ENCODE measurements around the gene NELL1. TPM values are rescaled to one million over a fixed set of nuclear protein-coding genes. Genes with fewer than 3 reads are reported as not detected.
"Not testable (repeated sequence)": the region's sequence is repeated elsewhere in the genome, so short reads cannot be mapped to it uniquely, and the experiment has no call there.

Gene NELL1
- total RNA-seq, 2 experiments from 2014 or later, result not detected

DNA sequence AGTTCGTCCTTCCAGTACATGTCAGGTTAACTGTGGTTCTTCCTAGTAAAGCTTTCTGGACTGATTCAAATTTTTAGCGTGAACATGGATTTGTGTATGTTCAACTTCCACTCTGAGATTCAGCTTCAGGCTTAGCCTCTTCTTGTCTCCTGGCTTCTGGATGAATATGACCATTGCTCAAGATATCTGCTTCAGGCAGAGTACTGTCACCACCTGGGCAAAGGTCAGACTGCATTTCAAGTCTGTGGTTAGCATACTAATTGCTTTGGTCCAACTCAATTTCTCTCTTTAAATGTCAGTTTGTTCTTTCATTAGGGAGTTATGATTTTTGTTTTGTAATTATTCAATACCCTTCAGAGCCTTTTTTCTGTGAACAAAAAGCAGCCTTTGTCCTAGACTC lies 440.0 kb downstream of the NELL1 start:
- ATAC-seq (no peak), DNase-seq (no peak)
- Mint-ChIP-seq H3K9me3 (ENCODE audit: low read depth) (peaks cover 12% of the 10 kb centered on the region), H3K27me3 (no peaks in the 10 kb centered on the region), H3K4me3 (no peak overlapping the region), H3K27ac (no peak overlapping the region), H3K4me1 (no peaks in the 10 kb centered on the region), H3K36me3 (no peaks in the 10 kb centered on the region)
- CTCF ChIA-PET, result no interaction called here

DNA sequence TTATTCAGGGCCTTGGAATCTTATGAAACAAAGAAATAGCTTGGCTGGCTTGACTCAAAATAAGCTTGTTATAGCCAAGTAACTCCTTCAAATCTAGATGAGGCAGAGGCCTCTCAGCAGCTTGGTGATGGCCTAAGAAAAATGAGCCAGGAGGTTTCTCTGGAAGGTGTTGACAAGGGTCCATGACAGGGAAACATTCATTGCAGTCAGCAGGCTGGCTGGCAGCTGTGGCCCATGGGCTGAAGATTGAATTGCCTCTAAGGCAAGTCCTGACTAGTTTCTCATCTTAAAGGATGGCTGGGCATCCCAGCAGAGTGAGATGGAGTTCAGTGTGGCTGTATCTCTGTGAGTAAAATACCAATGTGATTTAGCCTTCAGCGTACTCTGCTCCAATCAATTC lies 441.0 kb downstream of the NELL1 start:
- CTCF ChIA-PET, result no interaction called here
- no peaks in the 10 kb centered on the region for H3K27me3 Mint-ChIP-seq
- no peak overlapping the region for H3K27ac Mint-ChIP-seq
- H3K9me3 Mint-ChIP-seq (ENCODE audit: low read depth), result peaks cover 7% of the 10 kb centered on the region
- DNase-seq (no peak), ATAC-seq (no peak)
- no peaks in the 10 kb centered on the region for H3K36me3 Mint-ChIP-seq
- H3K4me3 Mint-ChIP-seq, result no peak overlapping the region
- no peaks in the 10 kb centered on the region for H3K4me1 Mint-ChIP-seq

DNA sequence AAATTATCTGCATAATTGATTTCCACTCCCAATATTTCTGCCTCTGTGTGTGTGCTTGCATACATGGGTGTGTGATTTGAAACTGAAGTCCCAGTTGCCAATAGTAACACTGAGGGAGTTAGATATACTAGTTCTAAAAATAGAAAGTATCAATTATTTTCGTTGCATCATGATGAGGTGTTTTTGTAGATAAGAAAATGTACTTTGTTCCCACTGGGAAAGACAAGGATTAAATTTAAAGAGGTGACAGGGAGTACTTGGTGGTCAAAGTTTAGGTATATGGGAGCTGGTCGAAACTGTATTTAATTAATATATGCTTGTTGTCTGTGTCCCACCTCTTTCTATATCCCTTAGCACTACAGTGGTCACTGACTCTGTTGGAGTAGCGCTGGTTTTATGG lies 444.5 kb downstream of the NELL1 start:
- no peaks in the 10 kb centered on the region for H3K4me1 Mint-ChIP-seq

DNA sequence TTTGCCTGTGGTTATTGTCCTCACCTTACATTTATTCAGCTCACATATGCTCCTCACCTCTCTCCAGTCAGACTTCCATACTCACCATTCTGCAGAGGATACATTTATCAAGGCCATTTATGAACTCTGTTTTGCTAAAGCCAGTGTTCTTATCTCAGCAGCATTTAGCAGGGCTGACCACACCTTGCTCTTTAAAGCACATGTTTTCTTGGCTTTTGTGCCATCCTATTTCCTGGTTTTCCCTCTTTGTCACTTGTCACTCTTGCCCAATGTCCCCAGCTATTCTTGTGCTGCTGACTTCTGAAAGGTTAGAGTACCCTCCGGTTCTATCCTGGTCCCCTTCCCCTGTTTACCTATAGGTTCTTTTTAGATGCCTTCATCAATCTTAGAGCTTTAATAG lies 446.6 kb downstream of the NELL1 start:
- Mint-ChIP-seq H3K27ac (no peak overlapping the region), H3K27me3 (no peaks in the 10 kb centered on the region), H3K4me1 (no peaks in the 10 kb centered on the region), H3K4me3 (no peak overlapping the region), H3K9me3 (ENCODE audit: low read depth) (peaks cover 3% of the 10 kb centered on the region), H3K36me3 (no peaks in the 10 kb centered on the region)
- no peak for ATAC-seq
- no peak for DNase-seq
- CTCF ChIA-PET, result no interaction called here

More for the DNA sequence above, 444.5 kb downstream of the NELL1 start:
- ATAC-seq (no peak), DNase-seq (no peak)
- Mint-ChIP-seq H3K27me3 (no peaks in the 10 kb centered on the region), H3K4me3 (no peak overlapping the region), H3K36me3 (no peaks in the 10 kb centered on the region), H3K9me3 (ENCODE audit: low read depth) (peaks cover 6% of the 10 kb centered on the region), H3K27ac (no peak overlapping the region)
- CTCF ChIA-PET, result no interaction called here

DNA sequence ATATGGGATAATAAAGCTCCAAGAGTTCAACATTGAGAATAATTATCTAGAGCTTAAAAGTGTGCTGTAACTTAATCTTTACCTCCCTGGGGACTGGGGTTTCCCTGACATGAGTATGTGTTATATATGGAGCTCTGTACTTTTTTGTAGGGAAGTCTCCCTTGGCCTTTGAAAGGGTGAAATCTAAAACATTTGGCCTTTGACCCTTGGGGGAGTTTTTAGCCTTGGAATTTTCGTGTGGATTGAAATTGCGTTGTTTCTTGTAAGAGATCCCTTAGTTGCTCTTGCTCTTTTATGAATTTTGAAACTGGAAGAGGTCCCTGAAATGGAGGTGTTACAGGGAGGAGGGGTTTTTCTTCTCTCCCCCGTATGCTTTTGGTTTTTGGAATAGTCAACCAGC lies 450.0 kb downstream of the NELL1 start:
- Mint-ChIP-seq H3K27ac (no peak overlapping the region), H3K36me3 (no peaks in the 10 kb centered on the region), H3K4me1 (no peaks in the 10 kb centered on the region), H3K4me3 (no peak overlapping the region), H3K27me3 (no peaks in the 10 kb centered on the region), H3K9me3 (ENCODE audit: low read depth) (no peaks in the 10 kb centered on the region)
- no peak for ATAC-seq
- CTCF ChIA-PET, result no interaction called here
- no peak for DNase-seq

DNA sequence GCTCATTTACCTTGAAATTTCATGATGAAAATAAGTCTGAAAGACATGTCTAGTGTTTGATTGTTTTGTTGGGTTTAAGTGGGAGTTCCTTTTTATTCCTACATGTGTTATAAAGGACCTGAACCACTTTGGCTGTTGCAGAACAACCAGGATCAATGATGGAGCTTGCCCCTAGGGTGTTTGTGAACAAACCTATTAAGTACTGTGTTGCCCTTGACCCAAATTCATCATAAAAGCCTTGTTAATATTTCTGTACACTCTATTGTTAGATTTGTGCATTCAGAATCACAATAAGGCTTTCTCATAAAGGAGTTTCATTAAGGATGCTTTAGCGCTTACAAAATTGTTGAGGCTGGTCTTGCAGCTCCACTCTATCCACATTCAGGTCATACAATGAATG lies 452.6 kb downstream of the NELL1 start:
- no peaks in the 10 kb centered on the region for H3K36me3 Mint-ChIP-seq
- H3K4me1 Mint-ChIP-seq, result no peaks in the 10 kb centered on the region
- H3K4me3 Mint-ChIP-seq, result no peak overlapping the region
- no peaks in the 10 kb centered on the region for H3K27me3 Mint-ChIP-seq
- no peak overlapping the region for H3K27ac Mint-ChIP-seq
- H3K9me3 Mint-ChIP-seq (ENCODE audit: low read depth), result no peaks in the 10 kb centered on the region
- DNase-seq, result no peak
- CTCF ChIA-PET, result no interaction called here
- ATAC-seq, result no peak

DNA sequence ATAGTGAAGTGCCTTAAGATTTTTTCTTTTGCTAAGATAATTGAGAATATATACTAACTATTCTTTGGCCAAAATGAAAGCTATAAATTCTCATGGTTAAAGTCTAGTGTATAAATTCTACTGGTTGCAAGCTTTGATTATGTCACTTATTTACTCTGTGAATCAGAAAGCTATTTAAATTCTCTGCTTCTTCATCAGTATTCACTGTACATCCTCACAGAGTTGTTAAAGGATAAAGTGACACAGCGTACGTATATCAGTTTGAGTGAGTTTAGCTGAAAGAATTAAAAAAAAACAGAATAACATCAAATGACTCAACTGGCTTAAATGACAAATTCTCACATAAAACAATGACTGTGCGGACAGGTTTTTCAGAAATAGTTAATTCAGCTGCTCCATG lies 453.1 kb downstream of the NELL1 start:
- H3K36me3 Mint-ChIP-seq, result no peaks in the 10 kb centered on the region
- DNase-seq (no peak), ATAC-seq (no peak)
- no peaks in the 10 kb centered on the region for H3K9me3 Mint-ChIP-seq (ENCODE audit: low read depth)
- no peaks in the 10 kb centered on the region for H3K4me1 Mint-ChIP-seq
- H3K4me3 Mint-ChIP-seq, result no peak overlapping the region
- H3K27ac Mint-ChIP-seq, result no peak overlapping the region
- H3K27me3 Mint-ChIP-seq, result no peaks in the 10 kb centered on the region
- CTCF ChIA-PET, result no interaction called here

DNA sequence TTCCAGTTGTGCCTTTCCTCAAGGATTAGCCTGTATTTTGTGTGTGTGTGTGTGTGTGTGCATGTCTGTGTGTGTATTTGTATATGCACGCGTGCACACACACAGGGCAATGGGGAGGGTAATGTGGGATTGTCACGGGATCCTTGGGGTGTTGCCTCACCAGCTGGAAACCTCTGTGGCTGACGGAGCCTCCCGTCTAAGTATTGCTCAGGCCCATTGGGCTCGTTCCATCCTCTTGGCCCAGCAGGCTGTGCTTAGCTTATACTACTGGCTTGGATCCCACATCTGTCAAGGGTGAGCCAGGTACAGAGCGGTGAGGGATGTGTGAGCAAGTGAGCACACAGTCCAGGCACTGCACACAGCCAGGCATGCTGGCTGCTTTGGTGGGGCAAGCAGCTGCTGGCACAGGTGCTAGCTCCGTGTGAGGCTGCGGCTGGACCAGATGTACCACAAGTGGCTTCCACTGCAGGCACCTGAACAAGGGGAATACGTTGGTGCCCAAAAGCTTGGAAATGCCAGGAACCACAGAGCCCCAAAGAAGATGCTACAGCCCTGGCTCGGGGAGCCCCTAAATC lies 462.8 kb downstream of the NELL1 start:
- Mint-ChIP-seq H3K4me3 (no peak overlapping the region), H3K27ac (no peak overlapping the region), H3K27me3 (no peaks in the 10 kb centered on the region), H3K4me1 (no peaks in the 10 kb centered on the region), H3K9me3 (ENCODE audit: low read depth) (peaks cover 3% of the 10 kb centered on the region), H3K36me3 (no peaks in the 10 kb centered on the region)
- CTCF ChIA-PET, result no interaction called here
- ATAC-seq (no peak), DNase-seq (no peak)

DNA sequence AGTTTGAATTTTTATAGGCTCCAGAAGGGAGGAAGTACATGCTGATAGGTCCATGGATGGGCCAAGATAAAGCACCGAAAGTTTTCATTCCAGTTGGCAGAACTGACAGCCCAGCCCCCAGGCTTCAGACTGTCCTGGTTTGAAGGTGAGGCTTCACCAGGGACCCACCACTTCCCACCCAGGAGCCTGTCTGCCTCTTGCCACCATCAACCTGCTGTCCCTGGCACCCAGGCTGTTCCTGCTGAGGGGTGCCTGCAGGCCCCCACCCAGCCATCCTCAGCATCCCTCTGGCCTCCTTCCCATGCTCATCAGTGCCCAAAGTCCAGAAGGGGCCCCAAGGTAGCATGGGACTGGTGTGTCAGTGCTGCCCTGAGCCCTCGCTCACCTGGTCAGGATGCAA lies 463.9 kb downstream of the NELL1 start:
- no peak for DNase-seq
- H3K4me3 Mint-ChIP-seq, result no peak overlapping the region
- H3K9me3 Mint-ChIP-seq (ENCODE audit: low read depth), result peaks cover 3% of the 10 kb centered on the region
- no peak overlapping the region for H3K27ac Mint-ChIP-seq
- no peaks in the 10 kb centered on the region for H3K36me3 Mint-ChIP-seq
- ATAC-seq, result no peak
- H3K4me1 Mint-ChIP-seq, result no peaks in the 10 kb centered on the region
- no peaks in the 10 kb centered on the region for H3K27me3 Mint-ChIP-seq
- CTCF ChIA-PET, result no interaction called here

DNA sequence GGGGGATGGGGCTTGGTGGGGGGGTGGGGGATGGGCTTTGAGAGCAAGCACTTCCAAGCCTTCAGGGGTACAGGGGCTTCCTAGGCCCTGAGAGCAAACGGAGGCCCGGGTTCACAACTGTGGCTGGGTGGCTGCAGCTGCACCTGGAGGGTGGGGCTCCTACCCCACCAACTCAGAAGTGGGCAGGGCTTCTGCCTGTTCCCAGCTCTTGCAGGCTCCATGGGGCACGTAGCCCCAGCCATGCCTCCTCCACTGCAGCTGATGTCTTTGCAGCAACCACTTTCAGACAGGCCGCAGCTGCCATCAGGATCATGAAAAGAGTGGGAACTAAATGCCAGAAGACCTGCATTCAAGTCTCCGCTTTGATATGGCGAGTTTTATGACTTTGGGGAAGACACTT lies 464.3 kb downstream of the NELL1 start:
- Mint-ChIP-seq H3K4me3 (no peak overlapping the region), H3K27ac (no peak overlapping the region), H3K4me1 (no peaks in the 10 kb centered on the region), H3K9me3 (ENCODE audit: low read depth) (no peaks in the 10 kb centered on the region), H3K36me3 (no peaks in the 10 kb centered on the region), H3K27me3 (no peaks in the 10 kb centered on the region)
- ATAC-seq (no peak), DNase-seq (no peak)
- CTCF ChIA-PET, result no interaction called here

DNA sequence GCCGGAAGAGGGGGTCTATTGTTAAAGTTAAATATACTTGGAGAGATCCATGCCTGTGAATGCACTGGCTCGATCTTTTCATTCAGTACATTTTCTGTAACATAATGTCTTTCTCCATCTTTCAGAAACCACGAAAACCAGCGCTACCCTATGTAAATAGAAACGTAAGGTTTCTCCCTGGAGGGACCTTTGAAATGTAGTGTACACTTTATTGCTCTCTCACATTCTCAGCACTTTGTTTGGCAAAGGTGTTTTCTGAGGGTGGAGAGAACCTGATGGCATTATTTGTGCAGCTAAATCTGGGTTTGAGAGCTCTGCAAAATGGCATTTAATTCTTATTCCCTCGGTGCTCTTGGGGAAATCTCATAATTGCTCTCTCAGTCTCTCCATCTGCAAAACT lies 468.4 kb downstream of the NELL1 start:
- Mint-ChIP-seq H3K4me3 (no peak overlapping the region), H3K4me1 (no peaks in the 10 kb centered on the region), H3K9me3 (ENCODE audit: low read depth) (no peaks in the 10 kb centered on the region), H3K27ac (no peak overlapping the region), H3K36me3 (no peaks in the 10 kb centered on the region), H3K27me3 (no peaks in the 10 kb centered on the region)
- ATAC-seq (no peak), DNase-seq (no peak)
- CTCF ChIA-PET, result no interaction called here

DNA sequence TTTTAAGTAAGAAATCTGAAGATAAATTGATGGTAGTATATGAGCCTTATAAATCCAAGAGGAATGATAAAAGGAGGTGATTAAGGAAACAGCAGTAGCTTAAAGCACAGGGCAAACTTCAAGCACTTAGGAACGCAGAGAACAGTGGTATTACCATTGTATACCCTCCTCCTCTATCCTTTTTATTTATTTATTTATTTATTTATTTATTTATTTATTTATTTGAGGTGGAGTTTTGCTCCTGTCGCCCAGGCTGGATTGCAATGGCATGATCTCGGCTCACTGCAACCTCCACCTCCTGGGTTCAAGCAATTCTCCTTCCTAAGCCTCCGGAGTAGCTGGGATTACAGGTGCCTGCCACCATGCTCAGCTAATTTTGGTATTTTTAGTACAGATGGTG lies 472.2 kb downstream of the NELL1 start:
- H3K36me3 Mint-ChIP-seq; H3K27ac Mint-ChIP-seq; CTCF ChIA-PET; H3K4me1 Mint-ChIP-seq; H3K27me3 Mint-ChIP-seq; DNase-seq; H3K4me3 Mint-ChIP-seq; ATAC-seq; H3K9me3 Mint-ChIP-seq (ENCODE audit: low read depth): not testable (repeated sequence)

DNA sequence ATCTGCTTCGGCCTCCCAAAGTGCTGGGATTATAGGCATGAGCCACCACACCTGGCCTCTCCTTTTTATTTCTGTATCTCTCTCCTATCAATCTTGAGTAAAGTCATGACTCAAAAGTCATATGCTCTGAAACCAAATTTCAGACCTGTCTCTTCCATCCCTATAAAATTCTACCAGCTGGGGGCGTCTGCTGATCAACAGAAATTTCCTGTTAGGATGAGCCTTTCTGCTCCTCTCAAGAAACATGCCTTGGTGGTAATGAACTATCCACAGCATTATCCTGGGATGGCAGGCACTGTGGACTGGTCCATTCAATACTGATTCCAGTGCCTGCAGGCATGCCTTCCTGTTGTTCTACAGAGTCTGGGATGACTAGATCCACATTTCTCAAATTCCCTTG lies 472.6 kb downstream of the NELL1 start:
- Mint-ChIP-seq H3K4me3 (no peak overlapping the region), H3K27ac (no peak overlapping the region), H3K27me3 (no peaks in the 10 kb centered on the region), H3K4me1 (no peaks in the 10 kb centered on the region), H3K36me3 (no peaks in the 10 kb centered on the region), H3K9me3 (ENCODE audit: low read depth) (peaks cover 10% of the 10 kb centered on the region)
- CTCF ChIA-PET, result no interaction called here
- DNase-seq (no peak), ATAC-seq (no peak)

DNA sequence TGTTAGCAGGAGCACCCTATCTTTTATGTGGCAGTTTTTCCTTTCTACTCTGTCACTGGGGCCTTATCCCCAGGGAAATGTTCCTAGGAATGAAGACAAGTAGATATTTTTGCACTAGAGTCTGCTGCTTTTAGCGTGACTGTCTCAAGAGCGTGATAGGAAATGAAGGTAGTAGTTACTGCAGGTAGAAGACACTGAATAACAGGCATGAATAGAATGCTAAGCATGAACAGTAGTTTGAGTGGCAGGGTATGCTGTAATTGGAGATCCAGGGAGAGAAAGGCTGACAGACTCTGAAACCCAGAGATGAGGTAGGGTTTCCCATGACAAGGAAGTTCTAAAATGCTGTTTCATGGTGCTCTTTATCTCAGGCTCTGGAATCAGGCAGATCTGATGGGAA lies 475.1 kb downstream of the NELL1 start:
- Mint-ChIP-seq H3K4me3 (no peak overlapping the region), H3K27me3 (no peaks in the 10 kb centered on the region), H3K36me3 (no peaks in the 10 kb centered on the region), H3K4me1 (no peaks in the 10 kb centered on the region), H3K27ac (no peak overlapping the region), H3K9me3 (ENCODE audit: low read depth) (peaks cover 10% of the 10 kb centered on the region)
- ATAC-seq (no peak), DNase-seq (no peak)
- CTCF ChIA-PET, result no interaction called here

DNA sequence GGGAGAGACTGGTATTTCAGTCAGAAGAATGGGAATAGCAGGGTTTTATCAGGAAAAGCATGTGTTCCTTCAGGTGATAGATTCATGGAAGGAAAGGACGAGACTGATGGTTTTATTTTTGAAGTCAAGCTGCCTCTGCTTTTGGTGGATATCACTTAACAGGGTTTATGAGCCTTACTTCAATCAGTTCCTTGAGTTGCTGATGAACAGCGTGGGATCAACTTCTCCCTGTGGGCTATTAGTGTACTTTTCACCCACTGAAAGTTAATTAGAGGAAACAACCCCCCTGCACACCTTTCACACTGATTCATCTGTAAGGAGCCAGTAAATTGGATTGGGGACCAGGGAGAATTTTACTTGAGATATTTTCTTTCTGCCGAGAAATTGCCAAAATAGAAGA lies 479.0 kb downstream of the NELL1 start:
- Mint-ChIP-seq H3K27me3 (no peaks in the 10 kb centered on the region), H3K4me3 (no peak overlapping the region)

More for the DNA sequence above, 479.0 kb downstream of the NELL1 start:
- Mint-ChIP-seq H3K27ac (no peak overlapping the region), H3K36me3 (no peaks in the 10 kb centered on the region), H3K9me3 (ENCODE audit: low read depth) (peaks cover 12% of the 10 kb centered on the region), H3K4me1 (no peaks in the 10 kb centered on the region)
- CTCF ChIA-PET, result no interaction called here
- DNase-seq (no peak), ATAC-seq (no peak)
